NK-92 (cell line): ENCODE measurements around the gene TMEM232.

Source experiments
- DNase-seq: peaks from one replicate; lab custom pipeline; 2025; ENCODE audit not compliant: unreplicated experiment; lab: John Stamatoyannopoulos, UW

TMEM232 gene

DNA sequence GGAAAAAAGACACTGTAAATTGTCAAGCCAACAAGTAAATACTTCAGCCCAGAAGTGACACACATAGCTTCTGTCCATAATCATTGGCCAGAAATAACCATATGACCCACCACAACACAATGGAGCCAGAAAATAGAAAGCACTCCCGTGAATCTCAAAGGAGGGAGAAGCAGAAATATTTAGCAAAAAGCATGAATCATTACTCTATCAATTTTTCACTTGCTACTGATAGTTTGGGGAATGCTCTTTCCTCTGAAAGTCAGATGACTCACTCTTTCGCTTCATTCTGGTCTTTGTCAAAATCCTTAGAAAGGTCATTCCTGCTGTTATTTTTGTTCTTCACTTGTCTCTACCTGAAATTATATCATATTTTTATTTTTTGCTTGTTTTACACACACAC is 312.6 kb downstream of the TMEM232 start:
- DNase-seq, result no peak

DNA sequence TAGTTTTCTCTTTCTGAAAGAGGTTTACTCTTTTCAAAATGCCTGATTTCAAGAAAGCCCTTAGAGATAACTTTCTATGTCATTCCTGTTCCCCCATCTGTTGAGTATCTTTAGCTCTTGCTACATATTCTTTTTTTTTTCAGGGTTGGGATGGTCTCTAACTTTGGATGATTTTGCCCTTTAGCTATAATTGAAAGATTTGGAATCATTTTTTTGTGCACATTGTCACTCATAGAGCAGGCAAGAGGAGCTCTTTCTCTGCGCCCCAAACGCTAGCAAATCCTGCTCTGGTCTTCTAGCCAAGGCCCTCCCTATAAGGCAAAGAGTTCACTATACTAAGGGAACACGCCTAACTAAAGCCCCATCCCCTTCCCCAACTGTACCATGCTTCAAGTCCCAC is 316.9 kb downstream of the TMEM232 start:
- no peak for DNase-seq

DNA sequence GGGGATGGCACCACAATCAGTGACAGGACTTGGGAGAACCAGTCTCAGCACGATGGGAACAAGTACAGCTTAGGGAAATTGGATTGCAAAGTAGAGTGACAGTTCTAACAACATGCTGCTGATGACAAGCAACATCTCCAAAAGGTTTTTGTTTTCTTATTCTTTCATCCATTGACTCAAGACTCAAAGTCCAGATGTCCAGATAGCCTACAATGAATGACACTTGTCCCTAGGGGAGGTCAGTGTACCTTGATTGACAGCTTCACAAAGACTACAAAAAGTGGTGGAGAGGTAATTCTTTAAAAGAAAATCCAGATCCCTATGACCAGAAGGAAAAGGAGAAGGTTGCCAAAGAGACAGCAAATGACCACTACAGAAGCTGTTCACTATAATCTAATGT is 323.9 kb downstream of the TMEM232 start:
- DNase-seq, result no peak

DNA sequence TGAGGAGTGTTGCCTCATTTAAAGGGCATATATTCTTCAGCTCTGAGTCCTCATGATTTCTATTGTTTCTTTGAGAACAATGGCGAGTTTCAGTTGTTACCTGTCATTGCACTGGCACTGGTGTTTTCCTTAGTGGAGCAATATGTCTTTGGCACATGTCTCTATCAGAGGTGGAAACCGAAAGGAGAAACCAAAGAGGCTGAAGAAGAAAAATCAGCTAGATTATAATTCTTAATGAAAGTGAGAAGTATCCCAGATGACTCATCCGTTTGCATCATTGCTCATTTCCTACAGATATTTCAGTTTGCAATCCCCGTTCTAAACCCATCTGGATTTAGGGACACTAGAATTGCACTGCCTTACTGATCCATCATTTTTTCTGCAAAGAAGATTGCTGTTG is 324.6 kb downstream of the TMEM232 start:
- no peak for DNase-seq

DNA sequence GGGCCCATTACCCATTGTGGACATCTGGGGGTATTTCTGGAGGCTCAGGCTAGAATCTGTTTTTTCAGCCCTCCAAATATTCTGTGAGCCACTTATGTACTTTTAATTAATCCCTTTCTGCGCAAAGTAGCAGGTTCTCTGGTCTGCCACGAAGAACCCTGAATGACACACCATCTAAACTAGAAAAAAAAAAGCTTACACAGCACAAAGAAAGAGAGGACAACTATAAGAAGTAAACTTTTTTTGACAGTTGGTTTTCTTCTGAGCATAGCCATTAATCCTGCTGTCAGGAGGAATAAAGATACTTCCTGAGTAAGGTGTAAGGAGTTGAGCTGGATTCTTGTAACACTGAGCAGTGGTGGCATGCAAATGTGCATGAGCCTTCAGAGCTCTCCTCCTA is 327.5 kb downstream of the TMEM232 start:
- no peak for DNase-seq

DNA sequence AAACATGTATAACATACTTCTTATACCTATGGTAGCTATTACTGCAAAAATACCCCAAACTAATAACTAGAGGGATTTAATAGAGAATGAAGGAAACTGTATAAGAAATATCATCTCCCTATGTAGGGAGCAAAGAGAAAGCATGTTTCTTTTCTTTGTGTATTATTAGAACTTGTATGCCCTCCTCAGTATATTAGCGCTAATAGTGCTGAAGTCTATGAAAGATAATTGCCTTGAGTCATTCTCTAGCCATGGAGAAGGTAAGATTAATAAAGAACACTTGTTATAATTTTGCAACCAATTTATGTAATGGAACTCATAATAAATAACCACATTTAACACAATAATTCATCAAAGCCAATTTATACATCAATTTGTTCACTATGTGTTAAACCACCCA is 329.2 kb downstream of the TMEM232 start:
- no peak for DNase-seq

DNA sequence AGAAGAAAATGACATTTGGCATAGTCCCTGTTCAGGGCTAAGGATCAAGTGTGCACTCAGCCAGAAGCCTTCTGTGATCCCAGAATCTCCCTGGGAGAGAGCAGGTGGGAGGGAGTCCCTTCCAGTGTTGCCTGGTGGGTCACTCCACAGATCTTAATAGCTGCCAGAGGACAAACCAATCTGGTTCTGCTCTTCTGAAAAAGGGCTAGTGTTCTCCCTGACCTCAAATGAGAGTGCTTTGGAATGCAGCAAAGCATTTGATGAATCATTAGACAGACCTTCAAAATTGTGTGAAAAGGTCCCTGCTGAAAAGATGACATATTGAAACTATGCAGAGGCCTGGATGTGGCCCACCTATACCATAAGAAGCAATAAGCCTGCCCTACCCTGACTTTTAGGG is 339.7 kb downstream of the TMEM232 start:
- DNase-seq, result no peak

DNA sequence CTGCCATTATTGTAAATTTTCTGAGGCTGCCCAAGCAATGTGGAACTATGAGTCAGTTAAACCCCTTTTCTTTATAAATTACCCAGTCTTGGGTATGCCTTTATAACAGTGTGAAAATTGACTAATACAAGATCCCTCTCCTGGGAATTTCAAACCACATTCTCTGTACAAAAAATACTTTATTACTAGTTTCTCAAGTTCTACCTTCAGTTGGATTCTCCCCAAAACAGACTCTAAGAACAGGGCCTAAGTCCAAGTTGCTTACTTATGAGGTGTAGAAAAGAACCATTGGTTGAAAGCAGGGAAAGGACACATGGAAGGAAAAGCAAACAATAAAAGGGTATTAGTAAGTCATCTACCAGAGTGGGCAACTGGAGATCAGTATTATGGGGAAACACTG is 343.2 kb downstream of the TMEM232 start:
- no peak for DNase-seq

DNA sequence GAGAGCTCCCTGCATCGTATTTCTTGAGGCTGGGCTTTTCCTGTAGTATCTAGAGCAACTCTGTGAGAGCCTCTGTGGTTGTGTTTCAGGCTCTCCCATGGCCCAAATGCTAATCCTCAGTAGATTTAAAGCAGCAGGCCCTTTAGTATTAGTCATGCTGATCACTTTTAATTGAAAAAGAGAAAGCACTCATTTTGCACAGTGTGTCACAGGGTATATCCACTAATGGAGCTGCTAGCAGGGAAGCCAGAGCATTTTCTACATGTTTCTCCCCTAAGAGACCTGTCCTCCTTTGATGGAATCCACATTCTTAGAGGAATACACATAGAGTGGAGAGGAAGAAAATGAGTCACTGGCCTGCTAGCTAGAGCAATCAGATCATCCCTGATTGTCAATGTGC is 348.5 kb downstream of the TMEM232 start:
- no peak for DNase-seq

DNA sequence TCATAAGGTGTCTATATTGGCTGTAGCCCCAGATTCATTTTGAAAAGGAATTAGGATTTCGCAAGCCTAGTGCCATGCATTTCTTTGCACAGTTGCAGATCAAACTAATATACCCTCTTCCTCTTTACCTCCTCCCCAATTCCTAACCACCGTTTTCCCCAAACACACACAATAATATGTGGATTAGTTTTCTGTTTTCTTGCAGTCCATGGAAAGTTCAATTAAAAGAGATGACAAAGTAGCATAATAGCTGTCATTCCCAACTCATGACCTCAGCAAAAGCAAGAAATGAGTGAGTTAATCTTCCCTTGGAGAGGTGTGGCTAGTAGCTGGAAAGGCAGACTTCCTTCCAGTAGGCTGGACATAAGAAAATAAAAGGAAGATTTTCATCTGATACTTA is 349.1 kb downstream of the TMEM232 start:
- DNase-seq, result no peak

DNA sequence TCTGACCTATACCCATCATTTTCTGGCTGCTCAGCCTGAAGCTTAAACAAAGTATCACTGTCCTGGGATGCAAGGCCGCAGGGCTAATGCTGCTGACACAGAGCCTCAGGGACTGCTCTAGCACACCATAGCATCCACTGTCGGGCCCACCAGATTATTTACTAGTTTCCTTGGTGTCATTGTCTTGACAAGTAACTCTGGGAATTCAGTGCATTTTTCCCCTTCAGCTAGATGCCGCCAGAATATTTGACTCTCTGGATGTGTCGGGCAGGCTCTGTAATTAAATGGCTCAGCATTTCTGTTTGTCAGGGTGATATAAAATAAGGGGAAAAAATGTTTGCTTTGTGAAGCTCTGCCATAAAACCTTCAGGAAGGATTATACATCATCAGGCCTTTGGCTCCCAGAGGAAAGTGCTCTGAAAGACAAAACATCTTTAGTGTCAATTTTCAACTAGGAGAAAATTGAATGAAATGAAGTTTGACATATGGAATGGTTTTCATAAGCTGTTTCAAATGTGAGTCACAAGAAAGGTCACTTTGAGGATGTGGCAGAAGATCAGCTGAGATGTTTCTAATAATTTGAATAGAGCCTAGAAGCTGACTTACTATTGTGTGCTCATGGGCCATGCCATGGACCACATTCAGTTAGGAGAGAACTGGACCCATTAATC is 350.1 kb downstream of the TMEM232 start:
- DNase-seq, result no peak

DNA sequence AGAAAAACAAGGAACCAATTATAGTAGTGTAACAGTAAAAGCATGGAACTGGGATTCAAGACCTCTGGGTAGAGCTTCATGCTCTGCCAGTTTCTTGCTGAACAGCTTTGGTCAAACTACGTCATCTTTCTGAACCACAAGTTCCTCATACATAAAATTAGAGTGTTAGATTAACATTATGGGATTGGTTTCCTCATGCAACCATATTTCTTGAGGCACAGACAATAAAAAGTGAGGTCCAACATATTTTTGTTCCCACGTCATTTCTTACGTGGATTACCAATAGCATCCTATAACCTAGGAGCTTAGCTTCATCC is 354.8 kb downstream of the TMEM232 start:
- no peak for DNase-seq

DNA sequence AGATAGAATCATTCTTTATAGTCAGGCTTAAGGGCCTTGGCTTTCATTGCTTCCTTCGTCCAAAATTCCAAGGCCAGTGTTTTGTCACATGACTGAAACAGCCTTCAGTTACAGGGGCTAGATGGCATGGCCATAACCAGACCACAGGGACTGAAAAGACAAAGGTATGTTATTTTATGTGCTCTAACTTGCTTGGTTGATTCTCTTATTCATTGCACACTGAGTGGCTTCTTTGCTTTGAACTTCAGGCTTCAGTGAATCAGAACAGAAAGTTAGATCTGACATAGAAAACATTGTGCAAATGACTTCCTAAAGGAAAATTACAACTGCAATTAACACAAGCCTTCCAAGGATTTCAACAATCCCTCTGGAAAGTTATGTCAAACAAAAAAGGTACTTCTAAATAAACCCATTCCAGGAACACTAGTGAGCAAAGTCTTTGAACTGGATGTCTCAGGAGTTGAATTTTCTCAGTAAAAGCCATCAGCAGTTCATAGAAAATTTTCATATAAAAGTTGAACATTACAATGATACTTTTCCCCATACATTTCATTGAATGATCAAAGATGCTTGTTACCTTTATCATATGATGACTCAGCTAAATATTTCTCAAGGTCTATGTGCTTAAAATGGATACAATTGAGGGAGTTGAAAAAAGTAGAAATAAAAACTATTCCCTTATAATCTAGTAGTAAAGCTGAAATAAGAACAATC is 355.3 kb downstream of the TMEM232 start:
- DNase-seq, result no peak
